SK-N-SH (cell line): ENCODE results near the gene SLC8A1. TPM values are rescaled to one million over a fixed set of nuclear protein-coding genes. Genes with fewer than 3 reads are reported as not detected.

Source experiments
- CTCF ChIA-PET: fragments of 300-600, 350-600 bp; formaldehyde crosslinking; extraction: SDS; loops from one replicate; lab custom pipeline; 2021; lab: Yijun Ruan, JAX
- POLR2A ChIA-PET: fragments of 350-600 bp; sonication (Branson Sonifier 250); formaldehyde crosslinking; extraction: SDS; loops from one replicate; lab custom pipeline; 2020; ENCODE audit warnings: antibody characterized with exemption, inconsistent platforms; lab: Yijun Ruan, JAX
- DNase-seq: peaks from one replicate; pipeline ENCODE4 v3.0.0; 2012
- H2AFZ ChIP-seq: fragments of 200-600 bp; sonication (generic); 2 replicates; pipeline ENCODE4 v1.8.1; 2016; ENCODE audit warnings: antibody characterized with exemption, mild to moderate bottlenecking, low read depth
- H3F3A ChIP-seq: fragments of 200-600 bp; sonication (generic); replicated peaks from 2 replicates; pipeline ENCODE3; 2016; ENCODE audit warnings: antibody characterized with exemption, mild to moderate bottlenecking; ENCODE audit not compliant: insufficient read depth
- H3K27ac ChIP-seq, 2 experiments: fragments of 200-500 bp in 1 of 2; fragments of 200-600 bp in 1 of 2; sonication (Bioruptor generic) in 1 of 2; sonication (generic), shearing (Covaris generic) in 1 of 2; 2 replicates each; pipeline versions ENCODE4 v1.5.1 to v1.6.1; 2014 to 2016; ENCODE audit warnings: low read depth in 2 of 2, inconsistent platforms in 1 of 2, low read length in 1 of 2, mild to moderate bottlenecking in 1 of 2, mixed read lengths in 1 of 2
- H3K27me3 ChIP-seq: fragments of 200-600 bp; sonication (generic), shearing (Covaris generic); 2 replicates; pipeline ENCODE4 v1.6.1; 2016; ENCODE audit warnings: mixed run types; ENCODE audit not compliant: insufficient read depth
- H3K36me3 ChIP-seq, 2 experiments: fragments of 200-500 bp in 1 of 2; fragments of 200-600 bp in 1 of 2; sonication (Bioruptor generic) in 1 of 2; sonication (generic) in 1 of 2; replicated peaks in 1 of 2; 2 replicates each; pipeline versions ENCODE3 to v1.5.1; 2014 to 2016; ENCODE audit warnings: low read length in 1 of 2, mild to moderate bottlenecking in 1 of 2; ENCODE audit not compliant: insufficient read depth in 2 of 2, control insufficient read depth in 1 of 2
- H3K4me1 ChIP-seq, 2 experiments: fragments of 200-500 bp in 1 of 2; fragments of 200-600 bp in 1 of 2; sonication (Bioruptor generic) in 1 of 2; sonication (generic), shearing (Covaris generic) in 1 of 2; 2 replicates each; pipeline versions ENCODE4 v1.5.1 to v1.6.1; 2014 to 2016; ENCODE audit warnings: low read depth in 1 of 2, low read length in 1 of 2, mixed run types in 1 of 2; ENCODE audit not compliant: insufficient read depth in 2 of 2, control insufficient read depth in 1 of 2
- H3K4me2 ChIP-seq: fragments of 200-600 bp; sonication (generic), shearing (Covaris generic); 2 replicates; pipeline ENCODE4 v1.6.1; 2017; ENCODE audit warnings: mixed run types
- H3K4me3 ChIP-seq, 2 experiments: fragments of 200-500 bp in 1 of 2; fragments of 200-600 bp in 1 of 2; sonication (Bioruptor generic) in 1 of 2; sonication (generic), shearing (Covaris generic) in 1 of 2; 2 replicates each; pipeline versions ENCODE4 v1.5.1 to v1.8.1; 2014 to 2016; ENCODE audit warnings: low read depth in 2 of 2, inconsistent platforms in 1 of 2, low read length in 1 of 2, mild to moderate bottlenecking in 1 of 2, mixed read lengths in 1 of 2, moderate library complexity in 1 of 2
- H3K79me2 ChIP-seq: fragments of 200-600 bp; sonication (generic); 2 replicates; pipeline ENCODE4 v1.8.1; 2017; ENCODE audit warnings: mild to moderate bottlenecking; ENCODE audit not compliant: insufficient read depth
- H3K9ac ChIP-seq: fragments of 200-600 bp; sonication (generic); 2 replicates; pipeline ENCODE4 v1.6.1; 2017; ENCODE audit warnings: mixed run types
- H3K9me2 ChIP-seq: fragments of 200-600 bp; sonication (generic); 2 replicates; pipeline ENCODE4 v1.6.1; 2017; ENCODE audit warnings: mixed run types
- H3K9me3 ChIP-seq: fragments of 200-600 bp; sonication (generic); 2 replicates; pipeline ENCODE4 v1.6.1; 2017; ENCODE audit warnings: mixed run types, mild to moderate bottlenecking, moderate library complexity
- H4K20me1 ChIP-seq: fragments of 200-600 bp; sonication (generic); 2 replicates; pipeline ENCODE4 v1.6.1; 2017; ENCODE audit warnings: mild to moderate bottlenecking, mixed run types; ENCODE audit not compliant: insufficient read depth
- CHD2 ChIP-seq: fragments of 150-350 bp; IDR thresholded peaks from 2 replicates; pipeline ENCODE4 v1.6.1; 2018; ENCODE audit warnings: low read length; ENCODE audit not compliant: partially characterized antibody
- EP300 ChIP-seq, 2 experiments: IDR thresholded peaks; 2 replicates each; pipeline versions ENCODE4 v1.4.0 to v1.6.1; 2012; ENCODE audit warnings: borderline replicate concordance in 1 of 2, low read depth in 1 of 2, low read length in 1 of 2
- FOSL2 ChIP-seq: IDR thresholded peaks from 2 replicates; pipeline ENCODE4 v1.4.0; 2012; ENCODE audit warnings: low read depth, mild to moderate bottlenecking, moderate library complexity, borderline replicate concordance
- FOXM1 ChIP-seq: IDR thresholded peaks from 2 replicates; pipeline ENCODE4 v1.4.0; 2012; ENCODE audit warnings: low read depth, mild to moderate bottlenecking
- GABPA ChIP-seq: IDR thresholded peaks from 2 replicates; pipeline ENCODE4 v1.4.0; 2012; ENCODE audit warnings: low read depth, mild to moderate bottlenecking
- MXI1 ChIP-seq: IDR thresholded peaks from 2 replicates; pipeline ENCODE4 v1.6.1; 2012; ENCODE audit warnings: mild to moderate bottlenecking, low read depth, low read length, improper control_type of control experiment
- NRF1 ChIP-seq: IDR thresholded peaks from 2 replicates; pipeline ENCODE4 v1.6.1; 2012; ENCODE audit warnings: low read depth, mild to moderate bottlenecking, low read length
- POLR2AphosphoS5 ChIP-seq: IDR thresholded peaks from 2 replicates; pipeline ENCODE4 v1.6.1; 2012; ENCODE audit warnings: low read depth, low read length
- RAD21 ChIP-seq: IDR thresholded peaks from 2 replicates; pipeline ENCODE4 v1.6.1; 2012; ENCODE audit warnings: mild to moderate bottlenecking, low read length
- RFX5 ChIP-seq: IDR thresholded peaks from 2 replicates; pipeline ENCODE4 v1.6.1; 2012; ENCODE audit warnings: mild to moderate bottlenecking, improper control_type of control experiment, low read length
- RXRA ChIP-seq: IDR thresholded peaks from 2 replicates; pipeline ENCODE4 v1.4.0; 2012; ENCODE audit warnings: low read depth, mild to moderate bottlenecking, borderline replicate concordance
- SIN3A ChIP-seq: IDR thresholded peaks from 2 replicates; pipeline ENCODE4 v1.6.1; 2012; ENCODE audit warnings: low read depth, mild to moderate bottlenecking, low read length, moderate library complexity, borderline replicate concordance
- TAF1 ChIP-seq: IDR thresholded peaks from 2 replicates; pipeline ENCODE4 v1.6.1; 2012; ENCODE audit warnings: low read depth, mild to moderate bottlenecking, low read length, moderate library complexity, borderline replicate concordance
- TCF12 ChIP-seq: IDR thresholded peaks from 2 replicates; pipeline ENCODE4 v1.4.0; 2012
- YY1 ChIP-seq: IDR thresholded peaks from 2 replicates; pipeline ENCODE4 v1.4.0; 2012; ENCODE audit warnings: low read depth, mild to moderate bottlenecking
- WGBS: methylation state at CpG from one replicate; pipeline ENCODE4 v1.1.6; 2017; ENCODE audit warnings: low lambda C conversion rate; 5-methylcytosine and 5-hydroxymethylcytosine counted together
- polyA plus RNA-seq, 3 experiments: library from polyadenylated mRNA; depleted of rRNA; stranded (reverse); fragments of >200 nt; gene quantifications; 2 replicates each; pipeline ENCODE4 v1.2.3, GENCODE V29; 2012
- TF ChIP-seq, protein P1 (sequence below): IDR thresholded peaks from 2 replicates; pipeline ENCODE4 v1.4.0; 2012; ENCODE audit warnings: low read depth, borderline replicate concordance
- TF ChIP-seq, protein P2 (sequence below): IDR thresholded peaks from 2 replicates; pipeline ENCODE4; 2012
- TF ChIP-seq, protein P3 (sequence below): fragments of 200-600 bp; sonication (generic); IDR thresholded peaks from 2 replicates; pipeline ENCODE4 v1.6.1; 2017; ENCODE audit warnings: antibody characterized with exemption, mild to moderate bottlenecking, moderate library complexity
- TF ChIP-seq, protein P4 (sequence below): IDR thresholded peaks from 2 replicates; pipeline ENCODE4 v1.4.0; 2012; ENCODE audit warnings: low read depth, borderline replicate concordance

SLC8A1 gene
- polyA plus RNA-seq, 1 of the 3 experiments (the other 2 are of a cell fraction) = 3.2 TPM

DNA sequence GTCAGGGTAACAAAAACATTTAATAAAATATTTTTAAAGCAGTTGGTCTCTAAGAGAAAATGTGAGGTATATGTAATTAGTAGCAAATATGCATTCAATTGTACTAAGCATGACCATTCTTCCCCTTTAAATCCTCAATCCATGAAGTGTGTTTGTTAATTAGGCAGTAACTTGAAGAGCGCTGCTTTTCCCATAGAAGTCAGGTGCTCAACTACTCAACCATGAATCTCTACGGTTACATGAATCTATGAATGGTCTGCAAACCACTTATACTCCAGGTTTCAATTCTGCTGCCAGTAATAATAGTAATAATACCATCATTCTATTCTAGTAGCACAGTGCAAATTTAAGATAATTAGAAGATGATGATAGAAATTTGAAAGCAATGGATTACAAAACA, 55.8 kb downstream of the SLC8A1 start:
- no peaks in the 10 kb centered on the region for H3F3A ChIP-seq
- H3K4me2 ChIP-seq = peak overlapping the region; percentile 57; the same call in 1 of the 2 replicates
- H3K27me3 ChIP-seq = no peaks in the 10 kb centered on the region
- POLR2A ChIA-PET = no interaction called here
- H3K27ac ChIP-seq = peak overlapping the region in 1 of 2 experiments; percentile 55; a peak in 2 of 4 replicates
- H3K4me3 ChIP-seq = no peak overlapping the region
- H2AFZ ChIP-seq = no peak overlapping the region
- no peaks in the 10 kb centered on the region for H4K20me1 ChIP-seq
- no peaks in the 10 kb centered on the region for H3K9me3 ChIP-seq
- H3K9ac ChIP-seq = no peak overlapping the region
- 90% methylated on average over 2 of the region's 2 CpGs for WGBS
- H3K36me3 ChIP-seq = no peaks in the 10 kb centered on the region
- H3K79me2 ChIP-seq = no peaks in the 10 kb centered on the region; the same call in 1 of the 2 replicates
- no peak for TF ChIP-seq TAF1
- no peak for TF ChIP-seq GABPA
- no peak for TF ChIP-seq POLR2AphosphoS5
- TF ChIP-seq YY1 = no peak
- TF ChIP-seq, protein P1, sequence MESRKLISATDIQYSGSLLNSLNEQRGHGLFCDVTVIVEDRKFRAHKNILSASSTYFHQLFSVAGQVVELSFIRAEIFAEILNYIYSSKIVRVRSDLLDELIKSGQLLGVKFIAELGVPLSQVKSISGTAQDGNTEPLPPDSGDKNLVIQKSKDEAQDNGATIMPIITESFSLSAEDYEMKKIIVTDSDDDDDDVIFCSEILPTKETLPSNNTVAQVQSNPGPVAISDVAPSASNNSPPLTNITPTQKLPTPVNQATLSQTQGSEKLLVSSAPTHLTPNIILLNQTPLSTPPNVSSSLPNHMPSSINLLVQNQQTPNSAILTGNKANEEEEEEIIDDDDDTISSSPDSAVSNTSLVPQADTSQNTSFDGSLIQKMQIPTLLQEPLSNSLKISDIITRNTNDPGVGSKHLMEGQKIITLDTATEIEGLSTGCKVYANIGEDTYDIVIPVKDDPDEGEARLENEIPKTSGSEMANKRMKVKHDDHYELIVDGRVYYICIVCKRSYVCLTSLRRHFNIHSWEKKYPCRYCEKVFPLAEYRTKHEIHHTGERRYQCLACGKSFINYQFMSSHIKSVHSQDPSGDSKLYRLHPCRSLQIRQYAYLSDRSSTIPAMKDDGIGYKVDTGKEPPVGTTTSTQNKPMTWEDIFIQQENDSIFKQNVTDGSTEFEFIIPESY = no peak
- no peak for TF ChIP-seq MXI1
- TF ChIP-seq RXRA = no peak
- TF ChIP-seq TCF12 = no peak
- TF ChIP-seq RFX5 = no peak
- no peak for TF ChIP-seq EP300 (IDR thresholded peaks at IDR 0.05; ENCODE audit: borderline replicate concordance in 1 of 2, low read depth in 1 of 2, low read length in 1 of 2)
- no peak for TF ChIP-seq FOXM1
- no peak for TF ChIP-seq FOSL2
- TF ChIP-seq NRF1 = no peak
- TF ChIP-seq, protein P2, sequence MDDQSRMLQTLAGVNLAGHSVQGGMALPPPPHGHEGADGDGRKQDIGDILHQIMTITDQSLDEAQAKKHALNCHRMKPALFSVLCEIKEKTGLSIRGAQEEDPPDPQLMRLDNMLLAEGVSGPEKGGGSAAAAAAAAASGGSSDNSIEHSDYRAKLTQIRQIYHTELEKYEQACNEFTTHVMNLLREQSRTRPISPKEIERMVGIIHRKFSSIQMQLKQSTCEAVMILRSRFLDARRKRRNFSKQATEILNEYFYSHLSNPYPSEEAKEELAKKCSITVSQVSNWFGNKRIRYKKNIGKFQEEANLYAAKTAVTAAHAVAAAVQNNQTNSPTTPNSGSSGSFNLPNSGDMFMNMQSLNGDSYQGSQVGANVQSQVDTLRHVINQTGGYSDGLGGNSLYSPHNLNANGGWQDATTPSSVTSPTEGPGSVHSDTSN = no peak
- TF ChIP-seq CHD2 = no peak
- TF ChIP-seq, protein P3, sequence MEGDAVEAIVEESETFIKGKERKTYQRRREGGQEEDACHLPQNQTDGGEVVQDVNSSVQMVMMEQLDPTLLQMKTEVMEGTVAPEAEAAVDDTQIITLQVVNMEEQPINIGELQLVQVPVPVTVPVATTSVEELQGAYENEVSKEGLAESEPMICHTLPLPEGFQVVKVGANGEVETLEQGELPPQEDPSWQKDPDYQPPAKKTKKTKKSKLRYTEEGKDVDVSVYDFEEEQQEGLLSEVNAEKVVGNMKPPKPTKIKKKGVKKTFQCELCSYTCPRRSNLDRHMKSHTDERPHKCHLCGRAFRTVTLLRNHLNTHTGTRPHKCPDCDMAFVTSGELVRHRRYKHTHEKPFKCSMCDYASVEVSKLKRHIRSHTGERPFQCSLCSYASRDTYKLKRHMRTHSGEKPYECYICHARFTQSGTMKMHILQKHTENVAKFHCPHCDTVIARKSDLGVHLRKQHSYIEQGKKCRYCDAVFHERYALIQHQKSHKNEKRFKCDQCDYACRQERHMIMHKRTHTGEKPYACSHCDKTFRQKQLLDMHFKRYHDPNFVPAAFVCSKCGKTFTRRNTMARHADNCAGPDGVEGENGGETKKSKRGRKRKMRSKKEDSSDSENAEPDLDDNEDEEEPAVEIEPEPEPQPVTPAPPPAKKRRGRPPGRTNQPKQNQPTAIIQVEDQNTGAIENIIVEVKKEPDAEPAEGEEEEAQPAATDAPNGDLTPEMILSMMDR = no peak
- no peak for TF ChIP-seq RAD21
- TF ChIP-seq, protein P4, sequence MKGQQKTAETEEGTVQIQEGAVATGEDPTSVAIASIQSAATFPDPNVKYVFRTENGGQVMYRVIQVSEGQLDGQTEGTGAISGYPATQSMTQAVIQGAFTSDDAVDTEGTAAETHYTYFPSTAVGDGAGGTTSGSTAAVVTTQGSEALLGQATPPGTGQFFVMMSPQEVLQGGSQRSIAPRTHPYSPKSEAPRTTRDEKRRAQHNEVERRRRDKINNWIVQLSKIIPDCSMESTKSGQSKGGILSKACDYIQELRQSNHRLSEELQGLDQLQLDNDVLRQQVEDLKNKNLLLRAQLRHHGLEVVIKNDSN = no peak
- TF ChIP-seq SIN3A = no peak
- TF ChIP-seq, all 33 proteins: peak for 0
- no peaks in the 10 kb centered on the region for H3K9me2 ChIP-seq
- no peak for DNase-seq
- CTCF ChIA-PET = interaction anchor here (0.6 to 1.0 kb wide), 2 partner anchors 9 to 1175 kb away, joined by 3 read pairs; no protein-coding TSS in a partner anchor
- peaks cover 8 to 15% of the 10 kb centered on the region in 2 experiments for H3K4me1 ChIP-seq
